HG02763 (cell line): ENCODE results near the gene UPK2.
"Not testable (repeated sequence)": the region's sequence is repeated elsewhere in the genome, so short reads cannot be mapped to it uniquely, and the experiment has no call there.

Experiments used
- ATAC-seq: cut with Tn5 transposase; IDR thresholded peaks from one replicate; pipeline ENCODE4 v1.9.1; 2021; ENCODE audit warnings: mild to moderate bottlenecking, moderate library complexity; ENCODE audit not compliant: unreplicated experiment

The UPK2 gene

GRCh38 chr11:118984825-118985224, 28.7 kb downstream of the UPK2 start:
- no peak for ATAC-seq

- ATAC-seq: no peak
Measured at GRCh38 chr11:118988280-118988679, 32.2 kb downstream of the UPK2 start.

- ATAC-seq: not testable (repeated sequence)
Measured at GRCh38 chr11:118991486-118992038, 35.5 kb downstream of the UPK2 start.

GRCh38 chr11:118996926-118997626, 41.0 kb downstream of the UPK2 start:
- peak; percentile 3 for ATAC-seq

- ATAC-seq: peak; percentile 91
Measured at GRCh38 chr11:118997627-118998387, 41.7 kb downstream of the UPK2 start, which contains the start of gene CENATAC. TSS of gene CENATAC (plus strand) at chr11:118998138. CDS start at chr11:118998198, 60 bp downstream.

GRCh38 chr11:118998388-118998717, 42.3 kb downstream of the UPK2 start:
- no peak for ATAC-seq

GRCh38 chr11:118998822-118999221, 42.7 kb downstream of the UPK2 start:
- ATAC-seq: no peak

- no peak for ATAC-seq
Measured at GRCh38 chr11:119000906-119001305, 44.8 kb downstream of the UPK2 start.

GRCh38 chr11:119006656-119007055, 50.6 kb downstream of the UPK2 start:
- no peak for ATAC-seq
